NCI-H526 treated with DMSO at 0.1 percent for 48 hours (cell line): Measurements from ENCODE around the gene CADPS2.

Source experiments
- DNase-seq: peaks from one replicate; lab custom pipeline; 2025; lab: John Stamatoyannopoulos, UW

The CADPS2 gene

GRCh38 chr7:122768827-122769226 lies 117.4 kb downstream of the CADPS2 start:
- no peak for DNase-seq

- no peak for DNase-seq
These were observed 118.9 kb downstream of the CADPS2 start for GRCh38 chr7:122767339-122767738.

- DNase-seq: no peak
These were observed 119.7 kb downstream of the CADPS2 start for GRCh38 chr7:122766593-122766992.

GRCh38 chr7:122764902-122765301 lies 121.4 kb downstream of the CADPS2 start:
- no peak for DNase-seq

GRCh38 chr7:122764020-122764419 lies 122.2 kb downstream of the CADPS2 start:
- no peak for DNase-seq

GRCh38 chr7:122762071-122762470 lies 124.2 kb downstream of the CADPS2 start:
- no peak for DNase-seq

- DNase-seq: no peak
These were observed 127.8 kb downstream of the CADPS2 start for GRCh38 chr7:122758501-122758900.

GRCh38 chr7:122756860-122757259 lies 129.4 kb downstream of the CADPS2 start:
- no peak for DNase-seq

- no peak for DNase-seq
These were observed 130.6 kb downstream of the CADPS2 start for GRCh38 chr7:122755696-122756095.

GRCh38 chr7:122752583-122752982 lies 133.7 kb downstream of the CADPS2 start:
- no peak for DNase-seq

- no peak for DNase-seq
These were observed 135.9 kb downstream of the CADPS2 start for GRCh38 chr7:122750389-122750788.

- no peak for DNase-seq
These were observed 138.1 kb downstream of the CADPS2 start for GRCh38 chr7:122748195-122748594.

- DNase-seq: no peak
These were observed 139.3 kb downstream of the CADPS2 start for GRCh38 chr7:122746948-122747347.

GRCh38 chr7:122743211-122743610 lies 143.0 kb downstream of the CADPS2 start:
- no peak for DNase-seq

GRCh38 chr7:122738947-122739346 lies 147.3 kb downstream of the CADPS2 start:
- DNase-seq: no peak

- no peak for DNase-seq
These were observed 150.1 kb downstream of the CADPS2 start for GRCh38 chr7:122736183-122736582.

GRCh38 chr7:122727759-122728158 lies 158.5 kb downstream of the CADPS2 start:
- no peak for DNase-seq

GRCh38 chr7:122727354-122727753 lies 158.9 kb downstream of the CADPS2 start:
- DNase-seq: no peak

GRCh38 chr7:122726881-122727280 lies 159.4 kb downstream of the CADPS2 start:
- DNase-seq: no peak

GRCh38 chr7:122724366-122724765 lies 161.9 kb downstream of the CADPS2 start:
- no peak for DNase-seq

- no peak for DNase-seq
These were observed 167.2 kb downstream of the CADPS2 start for GRCh38 chr7:122719010-122719578.

GRCh38 chr7:122717356-122718089 lies 168.7 kb downstream of the CADPS2 start:
- no peak for DNase-seq

GRCh38 chr7:122715183-122715582 lies 171.1 kb downstream of the CADPS2 start:
- no peak for DNase-seq

GRCh38 chr7:122710916-122711315 lies 175.3 kb downstream of the CADPS2 start:
- no peak for DNase-seq
